ENCODE data around the gene LEFTY2. TPM values are rescaled to one million over a fixed set of nuclear protein-coding genes. Genes with fewer than 3 reads are reported as not detected.
A peak's percentile ranks its signal among the peaks of the same experiment; 100 is the strongest.

The LEFTY2 gene
- polyA plus RNA-seq, 1 of the 3 experiments (the other 2 are of a cell fraction): not detected

GRCh38 chr1:225888898-225889601 is 52.0 kb downstream of the LEFTY2 start, which contains the start of gene LEFTY1:
TSS of gene LEFTY1 (minus strand) at chr1:225889146. CDS start at chr1:225889066, 80 bp downstream.
- no peaks in the 10 kb centered on the region for H3F3A ChIP-seq (replicated peaks; ENCODE audit: insufficient read depth)
- H3K27ac ChIP-seq (ENCODE audit: low read depth in 2 of 2, low read length in 1 of 2): no peak within 1 kb of the TSS

More at GRCh38 chr1:225888898-225889601, 52.0 kb downstream of the LEFTY2 start, which contains the start of gene LEFTY1:
- CTCF ChIA-PET: interaction anchor here (2.0 to 2.1 kb wide), 2 partner anchors 11 to 414 kb away, joined by 7 read pairs; no protein-coding TSS in a partner anchor
- POLR2A ChIA-PET: no interaction called here
- Histone ChIP-seq H3K9ac (no peak within 1 kb of the TSS), H3K4me1 (ENCODE audit: control insufficient read depth in 1 of 2, insufficient read depth in 2 of 2, low read depth in 1 of 2, low read length in 1 of 2) (no peaks in the 10 kb centered on the region; a peak in 1 of 4 replicates), H3K27me3 (ENCODE audit: insufficient read depth) (no peaks in the 10 kb centered on the region), H3K36me3 (replicated peaks in 1 of 2; ENCODE audit: control insufficient read depth in 1 of 2, insufficient read depth in 2 of 2, low read length in 1 of 2) (no peaks in the 10 kb centered on the region), H3K4me2 (no peak within 1 kb of the TSS), H4K20me1 (ENCODE audit: insufficient read depth) (no peaks in the 10 kb centered on the region), H3K9me2 (no peaks in the 10 kb centered on the region), H3K79me2 (ENCODE audit: insufficient read depth) (no peaks in the 10 kb centered on the region), H2AFZ (ENCODE audit: low read depth) (no peak within 1 kb of the TSS), H3K9me3 (no peaks in the 10 kb centered on the region), H3K4me3 (ENCODE audit: low read depth in 2 of 2, low read length in 1 of 2) (no peak within 1 kb of the TSS)
- peak; percentile 40 for DNase-seq
- TF ChIP-seq RCOR1 (IDR thresholded peaks at IDR 0.05; ENCODE audit: low read length) (no peak), REST (IDR thresholded peaks at IDR 0.05; ENCODE audit: low read depth, low read length) (no peak), MEF2A (IDR thresholded peaks at IDR 0.05; ENCODE audit: borderline replicate concordance, low read depth) (no peak), TEAD4 (IDR thresholded peaks at IDR 0.05; ENCODE audit: borderline replicate concordance, insufficient read depth) (no peak), YY1 (IDR thresholded peaks at IDR 0.05; ENCODE audit: low read depth) (no peak), ZBTB33 (IDR thresholded peaks at IDR 0.05; ENCODE audit: borderline replicate concordance, low read depth) (no peak), RXRA (IDR thresholded peaks at IDR 0.05; ENCODE audit: borderline replicate concordance, low read depth) (no peak), CHD2 (IDR thresholded peaks at IDR 0.05; ENCODE audit: low read length, partially characterized antibody) (no peak)
- WGBS (ENCODE audit: low lambda C conversion rate): 89% methylated on average over 8 of the region's 11 CpGs

Data from SK-N-SH (cell line).